Left forelimb (tissue), 1 donor: ENCODE measurements around the gene SLC6A17.

ENCODE experiments used
- DNase-seq: peaks from one replicate; pipeline ENCODE4 v3.0.0-alpha.2; 2018; ENCODE audit warnings: low spot score

SLC6A17 gene

DNA sequence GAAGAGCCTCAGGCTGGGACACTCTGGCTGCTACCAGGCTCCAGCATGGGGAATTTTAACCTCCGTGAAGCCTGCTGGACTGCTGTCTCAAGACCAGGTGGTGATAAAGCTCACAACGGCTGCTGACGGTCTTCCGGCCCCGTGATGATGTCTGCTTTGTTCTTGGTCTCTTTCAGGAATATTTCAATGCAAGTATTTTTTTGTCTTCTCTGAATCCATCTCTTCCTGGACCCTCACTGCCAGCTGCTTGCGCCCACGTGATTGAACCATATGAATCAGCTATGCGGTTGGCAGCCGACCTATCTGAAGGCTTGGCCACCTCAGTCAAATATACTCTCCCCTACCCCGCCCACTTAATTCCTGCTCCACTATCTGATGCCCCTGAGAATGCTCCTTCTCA lies 14.6 kb upstream of the SLC6A17 start:
- no peak for DNase-seq

DNA sequence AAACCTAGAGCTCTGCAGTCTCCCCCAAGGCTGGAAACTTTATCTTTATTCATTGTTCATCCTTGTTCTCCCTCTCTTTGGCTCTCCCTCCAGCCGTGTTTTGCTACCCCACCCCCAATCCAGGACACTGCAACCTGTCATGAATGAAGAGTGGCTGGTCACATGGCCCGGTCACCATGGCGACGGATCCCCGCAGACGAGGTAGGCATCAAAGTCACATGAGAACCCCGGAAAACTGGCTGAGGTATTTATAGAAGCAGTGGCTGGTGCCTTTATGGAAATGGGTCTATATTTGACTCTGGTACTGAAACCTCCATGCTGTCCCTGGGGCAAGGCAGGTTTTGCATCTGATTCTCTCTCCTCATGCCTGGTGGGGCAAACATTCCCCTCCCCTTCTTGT lies 13.4 kb upstream of the SLC6A17 start:
- DNase-seq: no peak

DNA sequence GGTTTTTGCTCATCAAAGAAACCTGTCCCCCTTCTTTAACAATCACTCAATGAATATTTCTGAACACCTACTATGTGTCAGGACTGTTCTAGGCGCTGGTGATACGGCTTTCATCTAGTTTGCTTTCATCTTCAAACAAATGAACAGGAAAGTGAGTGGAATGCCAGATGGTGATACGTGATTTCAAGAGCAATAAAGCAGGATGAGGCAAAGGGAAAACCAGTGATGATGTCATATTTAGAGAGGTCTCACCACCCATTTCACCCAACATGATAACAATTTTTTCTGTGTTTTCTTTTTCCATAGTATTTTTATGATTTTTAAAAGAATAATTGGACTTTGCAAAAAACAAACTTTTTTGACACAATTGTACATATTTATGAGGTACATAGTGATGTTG lies 11.3 kb upstream of the SLC6A17 start:
- DNase-seq: no peak

DNA sequence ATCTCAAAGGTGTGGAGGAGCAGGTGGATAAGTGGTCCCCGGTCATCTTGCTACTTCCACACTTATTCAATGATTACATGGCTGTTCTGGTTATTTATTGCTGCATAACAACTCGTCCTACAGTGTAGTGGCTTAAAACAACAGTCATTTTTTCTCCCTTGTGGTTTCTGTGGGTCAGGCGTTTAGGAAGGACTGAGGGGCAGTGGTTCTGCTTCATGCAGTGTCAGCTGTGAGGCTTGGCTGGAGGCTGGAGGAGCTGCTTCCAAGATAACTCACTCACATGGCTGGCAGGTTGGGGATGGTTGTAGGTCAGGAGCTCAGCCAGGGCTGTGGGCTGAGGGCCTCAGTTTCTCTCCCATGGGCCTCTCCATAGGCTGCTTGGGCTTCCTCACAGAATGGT lies 5.9 kb upstream of the SLC6A17 start:
- no peak for DNase-seq

DNA sequence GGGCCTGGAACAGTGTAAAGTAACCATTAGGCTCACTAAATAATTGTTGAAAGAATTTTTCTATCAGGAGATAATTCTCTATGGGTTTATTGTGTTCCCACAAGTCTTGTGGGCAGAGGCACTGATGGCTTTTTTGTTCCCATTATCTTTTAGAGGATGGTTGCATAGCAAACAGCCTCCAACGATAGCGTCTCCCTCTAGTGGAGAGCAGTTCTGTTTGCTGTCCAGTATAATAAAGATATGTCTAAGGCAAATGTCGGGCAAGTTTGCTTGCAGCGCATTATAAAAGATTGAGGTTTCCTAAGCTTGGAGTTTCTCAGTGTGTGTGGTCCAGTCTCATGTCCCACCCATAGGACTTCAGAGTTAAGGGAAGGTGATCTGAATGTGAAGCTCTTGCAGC lies 1.3 kb upstream of the SLC6A17 start:
- no peak for DNase-seq

DNA sequence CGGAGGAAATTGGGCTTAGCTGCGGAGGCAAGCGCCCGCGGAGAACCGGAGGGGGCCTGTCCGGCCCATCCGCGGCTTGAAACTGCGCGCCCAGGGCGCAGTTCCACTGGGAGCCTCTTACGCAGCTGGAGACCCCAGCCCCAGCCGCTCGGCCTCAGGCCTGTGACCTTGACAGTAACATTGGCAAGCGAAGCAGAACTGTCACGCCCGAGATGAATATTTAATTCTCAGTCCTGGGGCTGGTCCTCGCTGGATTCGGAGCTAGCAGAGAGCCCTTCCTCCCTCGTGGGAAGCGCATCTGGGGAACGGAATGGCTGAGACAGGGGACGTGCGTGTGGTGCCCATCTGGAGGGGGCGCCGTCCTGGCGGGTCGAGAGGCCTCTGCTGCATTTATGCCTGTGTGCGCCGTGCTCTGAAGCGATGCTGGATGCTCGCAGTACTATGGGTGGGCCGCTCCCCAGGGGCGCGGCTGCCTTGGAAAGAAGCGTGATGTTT lies 928 bp downstream of the SLC6A17 start:
- no peak for DNase-seq

DNA sequence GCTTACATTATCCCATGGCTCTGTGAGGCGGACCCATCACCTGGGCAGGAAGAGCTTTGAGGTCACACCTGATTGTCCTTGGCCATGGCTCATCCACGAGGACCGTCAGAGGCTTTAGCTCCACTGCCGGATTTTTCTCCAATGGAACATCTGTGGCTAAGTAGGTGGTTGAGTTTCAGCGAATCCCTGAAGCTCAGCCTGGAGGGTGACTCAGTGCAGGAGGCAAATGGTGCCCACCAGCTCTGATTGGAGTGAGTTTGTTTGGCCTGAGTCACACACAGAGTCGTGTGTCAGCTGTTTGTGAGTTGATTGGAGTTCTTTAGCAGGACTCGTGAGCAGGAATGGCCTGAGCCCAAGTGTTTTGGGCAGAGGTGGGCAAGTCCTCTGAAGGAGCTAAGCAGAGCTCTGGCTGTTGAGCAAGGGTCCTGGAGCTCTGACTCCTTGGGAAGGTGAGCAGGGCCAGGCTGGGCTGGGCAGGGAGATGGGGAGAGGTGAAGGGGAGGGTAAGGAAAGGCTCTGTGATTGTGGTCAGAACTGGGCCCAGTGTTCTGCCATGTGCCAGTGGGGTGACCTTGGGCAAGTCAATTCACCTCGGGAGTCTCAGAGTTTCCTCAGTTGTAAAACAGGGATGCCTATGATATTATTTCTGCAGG lies 2.0 kb downstream of the SLC6A17 start:
- no peak for DNase-seq

DNA sequence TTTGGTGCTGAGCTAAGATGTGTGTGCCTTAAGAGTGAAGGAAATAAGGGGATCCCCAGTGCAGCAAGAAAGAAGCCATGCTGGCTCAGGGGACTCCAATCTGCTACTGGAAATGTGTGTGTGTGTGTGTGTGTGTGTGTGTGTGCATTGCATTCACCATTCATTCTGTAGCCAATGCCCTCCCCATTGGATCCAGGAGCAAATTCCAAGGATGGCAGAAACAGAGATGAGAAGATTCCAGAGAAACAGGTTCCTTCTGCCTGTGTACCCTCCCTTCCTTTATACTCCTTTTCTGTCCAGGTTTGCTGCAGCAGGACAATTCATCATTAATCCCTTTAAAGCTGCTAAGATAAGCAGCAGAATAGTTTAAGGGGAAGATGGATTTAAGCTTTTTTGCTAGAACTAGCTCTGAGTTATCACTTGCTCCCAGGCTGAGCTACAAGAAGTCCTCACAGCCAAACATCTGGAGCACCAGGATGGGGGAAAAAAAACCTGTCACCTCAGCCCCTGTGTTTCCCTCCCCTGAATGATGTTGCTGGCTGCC lies 3.2 kb downstream of the SLC6A17 start:
- no peak for DNase-seq

DNA sequence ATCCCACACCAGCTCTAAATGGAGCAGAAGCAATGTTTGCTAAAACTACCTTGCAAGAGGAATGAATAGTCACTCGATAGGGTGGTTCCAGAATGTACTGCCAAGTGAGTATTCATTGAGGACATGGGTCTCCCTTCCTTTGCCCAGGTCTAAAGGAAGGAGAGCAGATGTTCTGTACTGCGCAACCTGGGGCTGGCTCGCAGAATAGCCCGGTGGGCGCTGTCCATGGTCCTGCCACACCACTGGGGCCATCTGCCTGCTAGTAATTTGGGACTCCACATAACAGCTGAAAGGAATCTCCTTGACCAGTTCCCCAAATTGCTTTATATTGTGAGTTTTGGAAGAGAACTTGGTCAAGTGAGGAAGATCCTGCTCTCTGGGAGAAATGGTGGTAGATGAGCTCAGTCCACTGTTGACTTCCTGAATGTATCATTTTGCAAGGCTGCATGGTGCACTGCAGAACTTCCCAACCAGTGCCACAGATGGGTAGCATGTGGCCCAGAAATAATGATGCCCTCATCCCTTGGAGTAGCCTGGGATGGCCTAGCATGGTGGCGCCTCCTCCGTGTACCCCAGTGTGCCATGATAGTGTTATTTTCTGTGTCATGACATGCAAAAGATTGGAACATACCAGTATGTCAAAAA lies 5.7 kb downstream of the SLC6A17 start:
- peak; percentile 87 for DNase-seq

DNA sequence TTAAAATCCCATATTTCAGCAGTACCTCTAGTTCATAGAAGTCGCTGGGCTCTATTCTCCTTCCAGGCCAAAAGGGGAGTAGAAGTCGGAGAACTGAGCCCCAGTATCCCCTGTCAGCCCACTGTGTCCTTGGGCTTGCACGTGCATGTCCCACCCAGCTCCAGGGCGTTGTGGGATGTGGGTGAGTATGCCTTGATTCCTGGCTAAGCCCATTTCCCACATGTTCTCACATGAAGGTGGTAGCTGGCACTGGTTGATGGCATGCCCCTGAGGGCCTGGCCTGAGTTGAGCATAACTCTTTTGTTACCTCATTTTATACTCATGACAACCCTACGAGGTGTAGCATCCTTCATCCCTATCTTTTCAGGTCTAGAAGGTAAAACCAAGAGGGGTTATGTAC lies 8.0 kb downstream of the SLC6A17 start:
- DNase-seq: no peak

DNA sequence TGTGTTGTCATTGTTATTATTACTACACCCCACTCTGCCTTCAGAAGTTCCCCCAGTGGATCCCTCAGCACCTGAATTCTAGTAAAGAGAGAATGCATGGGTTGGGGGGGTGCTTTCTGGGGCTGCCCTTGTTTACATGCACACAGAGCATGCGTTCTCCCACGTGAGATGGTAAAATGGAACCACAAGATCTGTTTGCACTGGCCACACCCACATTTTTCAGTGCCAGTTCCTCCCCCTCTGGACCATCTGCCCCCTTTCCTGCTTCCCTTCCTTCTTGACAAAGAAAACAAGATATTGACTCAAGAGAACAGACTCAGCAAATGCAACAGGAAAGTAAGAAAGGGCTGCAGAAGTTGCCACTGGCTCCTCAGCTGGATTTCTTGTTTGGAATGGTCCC lies 8.9 kb downstream of the SLC6A17 start:
- DNase-seq: no peak

DNA sequence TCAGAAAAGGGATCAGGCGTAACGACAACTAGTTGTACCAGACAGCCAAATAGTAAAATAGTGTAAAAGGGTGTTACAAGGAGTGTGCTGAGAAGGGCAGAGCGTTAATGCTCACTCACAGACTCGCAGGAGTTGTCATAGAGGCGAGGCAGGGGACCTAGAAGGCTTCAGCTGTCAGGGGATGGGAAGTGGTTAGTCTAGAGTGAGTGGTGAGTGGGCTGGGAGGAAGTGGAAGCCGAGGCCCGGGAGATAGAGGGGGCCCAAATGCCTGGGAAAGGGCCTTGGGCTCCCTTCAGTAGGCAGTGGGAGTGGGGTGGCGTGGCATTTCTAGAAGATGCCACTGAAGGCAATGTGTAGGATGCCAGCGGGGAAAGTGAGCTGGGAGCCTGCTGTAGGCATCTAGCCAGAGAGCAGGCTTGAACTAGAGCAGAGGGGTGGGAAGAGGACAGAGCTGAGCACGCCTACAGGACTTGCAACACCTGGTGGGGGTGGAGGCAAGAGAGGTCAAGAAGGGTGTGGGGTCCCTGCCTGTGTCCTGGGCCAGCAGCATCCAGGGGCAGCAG lies 10.3 kb downstream of the SLC6A17 start:
- DNase-seq: no peak

DNA sequence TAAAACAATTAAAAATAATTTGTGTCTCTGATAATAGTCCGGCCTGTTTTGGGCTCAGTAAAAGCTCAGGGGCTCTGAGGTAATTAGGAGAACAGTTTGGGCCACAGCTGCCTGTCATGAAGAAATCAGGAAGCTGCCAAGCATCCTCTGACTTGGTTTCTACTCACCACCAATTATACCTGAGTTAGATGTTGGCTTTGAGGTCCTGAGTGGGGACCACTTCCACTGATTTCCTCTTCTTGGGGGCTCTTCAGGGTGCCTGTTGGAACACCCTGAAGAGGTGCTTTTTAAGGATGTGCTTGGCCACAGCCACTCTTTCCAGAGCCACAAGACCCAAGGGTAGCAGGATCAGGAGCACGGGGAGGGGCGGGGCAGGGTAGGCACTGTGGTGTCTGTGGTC lies 10.9 kb downstream of the SLC6A17 start:
- DNase-seq: no peak

DNA sequence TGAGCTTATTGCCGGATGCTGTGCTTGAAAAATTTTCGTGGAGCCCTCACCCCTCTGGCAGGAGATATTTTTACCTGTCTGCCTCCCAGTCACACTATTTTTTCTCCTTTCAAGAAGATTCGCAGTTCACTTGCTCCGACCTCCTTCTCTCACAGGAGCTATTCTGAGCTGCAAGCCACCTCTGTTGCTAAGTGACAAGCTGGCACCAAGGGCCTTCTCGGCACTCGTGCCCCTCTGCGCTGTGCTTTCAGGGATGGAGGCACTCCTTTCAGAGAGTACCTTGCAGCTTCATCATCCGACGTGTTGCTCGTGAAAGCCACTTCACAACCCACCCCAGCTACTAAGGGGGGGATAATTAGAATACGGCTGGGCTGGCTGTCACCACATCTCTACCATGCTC lies 11.6 kb downstream of the SLC6A17 start:
- DNase-seq: no peak

DNA sequence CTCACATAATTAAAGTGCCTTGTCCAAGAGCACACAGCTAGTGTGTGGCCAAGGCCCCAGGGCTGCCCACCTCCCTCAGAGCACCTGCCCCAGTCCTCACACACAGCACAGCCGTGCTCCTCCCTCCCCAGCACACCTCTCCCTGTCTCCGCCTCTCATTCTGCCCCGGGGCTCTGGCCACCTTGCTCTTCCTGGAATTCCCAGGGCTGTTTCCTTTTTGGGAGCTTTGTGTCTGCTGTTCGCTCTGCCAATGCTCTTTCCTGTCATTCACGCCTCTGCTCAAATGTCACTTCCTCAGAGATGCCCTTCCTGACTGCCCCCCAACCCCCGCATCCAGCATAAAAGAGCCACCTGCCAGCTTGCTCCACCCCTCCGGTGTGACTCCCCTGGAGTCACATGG lies 13.3 kb downstream of the SLC6A17 start:
- DNase-seq: no peak

DNA sequence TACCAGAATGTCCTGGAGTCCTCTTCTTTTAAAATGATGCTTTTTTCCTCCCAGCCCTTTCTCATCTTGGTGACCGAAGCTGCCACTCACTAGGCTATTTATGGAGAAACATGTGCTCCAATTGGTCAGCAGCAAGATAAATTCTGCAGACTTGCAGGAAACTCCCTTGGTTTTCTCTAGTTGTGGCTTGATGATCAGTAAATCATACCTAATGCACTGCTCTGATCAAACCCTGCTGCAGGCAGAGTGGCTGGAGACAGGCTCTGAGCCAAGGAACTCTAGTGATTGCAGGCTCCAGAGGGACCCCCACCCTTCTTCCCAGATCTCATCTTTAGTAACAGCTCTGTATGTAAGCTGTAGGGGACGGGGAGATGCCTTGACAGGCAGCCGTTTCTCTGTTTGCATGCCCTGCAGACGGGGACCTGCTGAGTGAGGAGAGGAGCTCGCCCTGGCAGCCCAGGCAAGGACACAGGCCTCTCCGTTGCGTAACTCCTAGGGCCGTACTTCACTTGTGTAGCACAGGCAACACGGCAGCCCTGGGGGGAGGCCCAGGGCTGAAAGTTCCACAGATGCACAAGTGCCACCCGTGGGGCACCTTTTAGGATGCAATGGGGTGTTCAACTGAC lies 14.5 kb downstream of the SLC6A17 start:
- no peak for DNase-seq

DNA sequence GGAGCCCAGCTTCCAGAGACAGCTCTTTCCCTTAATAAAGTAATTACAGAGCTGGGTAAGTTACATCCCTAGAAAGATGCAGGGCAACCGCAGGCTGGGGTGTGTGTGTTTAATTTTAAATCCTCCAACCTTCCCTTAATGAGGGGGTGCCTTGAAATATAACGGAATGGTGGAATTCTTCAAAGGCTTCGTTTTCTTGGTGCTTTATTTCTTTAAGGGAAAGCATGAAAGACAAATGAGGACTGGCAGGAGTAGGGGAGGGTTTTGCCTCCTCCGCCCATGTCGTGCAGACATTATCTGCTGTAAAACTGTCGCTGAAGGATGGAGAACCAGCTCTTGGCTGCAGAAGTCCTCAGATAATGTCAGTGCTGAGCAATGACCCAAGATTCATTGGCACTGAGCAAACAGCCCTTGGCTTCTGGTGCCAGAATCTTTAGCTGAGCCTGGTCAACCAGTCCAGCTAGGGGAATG lies 15.5 kb downstream of the SLC6A17 start:
- no peak for DNase-seq

DNA sequence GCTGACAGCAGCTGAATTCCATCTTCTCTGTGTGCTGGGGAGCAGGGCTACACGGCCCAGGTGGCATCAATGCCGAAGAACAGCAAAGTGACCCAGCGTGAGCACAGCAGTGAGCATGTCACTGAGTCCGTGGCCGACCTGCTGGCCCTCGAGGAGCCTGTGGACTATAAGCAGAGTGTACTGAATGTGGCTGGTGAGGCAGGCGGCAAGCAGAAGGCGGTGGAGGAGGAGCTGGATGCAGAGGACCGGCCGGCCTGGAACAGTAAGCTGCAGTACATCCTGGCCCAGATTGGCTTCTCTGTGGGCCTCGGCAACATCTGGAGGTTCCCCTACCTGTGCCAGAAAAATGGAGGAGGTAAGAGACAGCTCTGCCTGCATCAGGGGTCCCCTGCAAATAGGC lies 16.6 kb downstream of the SLC6A17 start:
- DNase-seq: no peak

DNA sequence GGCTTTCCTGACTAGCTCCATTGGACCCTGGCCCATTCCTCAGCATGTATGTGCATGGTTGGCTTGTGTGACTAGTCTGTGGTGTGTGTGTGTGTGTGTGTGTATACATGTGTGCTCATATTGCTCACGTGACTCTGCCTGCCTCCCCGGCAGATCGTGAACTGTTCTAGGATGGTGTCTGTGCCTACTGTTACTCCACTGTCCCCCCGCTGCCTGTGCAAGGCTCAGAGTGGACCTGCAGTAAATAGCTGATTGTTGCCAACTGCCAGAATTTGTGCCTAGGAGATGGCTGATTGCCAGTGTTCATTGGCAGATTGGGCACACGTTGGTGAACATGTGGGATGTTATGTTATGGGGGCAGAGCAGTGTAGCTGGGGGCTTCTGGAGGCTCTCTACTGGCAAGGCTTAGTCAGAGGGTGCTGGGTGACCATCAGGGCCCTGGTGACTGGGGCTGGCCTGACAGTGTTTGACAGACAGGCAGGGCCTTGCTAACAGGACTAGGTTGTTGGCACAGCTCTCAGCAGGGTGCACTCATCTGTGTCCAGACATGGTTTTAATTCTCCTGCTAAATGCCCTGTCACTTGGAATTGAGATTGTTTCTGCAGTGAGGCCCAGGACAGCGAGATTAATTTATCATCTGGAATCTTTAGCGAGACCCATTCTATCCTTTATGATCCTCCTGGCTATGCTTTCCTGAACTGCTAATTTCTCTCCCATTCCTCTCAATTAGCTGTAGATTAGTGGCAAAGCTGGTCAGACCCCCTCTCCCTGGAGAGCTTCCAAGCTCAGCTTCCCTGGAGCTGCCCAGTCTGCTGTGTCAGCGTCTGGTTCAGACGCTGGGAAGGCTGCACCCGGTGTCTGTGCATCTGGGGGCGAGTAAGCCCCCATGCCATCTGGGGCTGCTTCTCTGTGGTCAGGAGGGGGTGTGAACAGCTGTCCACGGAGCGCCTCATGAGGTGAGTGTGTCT lies 20.8 kb downstream of the SLC6A17 start:
- no peak for DNase-seq

DNA sequence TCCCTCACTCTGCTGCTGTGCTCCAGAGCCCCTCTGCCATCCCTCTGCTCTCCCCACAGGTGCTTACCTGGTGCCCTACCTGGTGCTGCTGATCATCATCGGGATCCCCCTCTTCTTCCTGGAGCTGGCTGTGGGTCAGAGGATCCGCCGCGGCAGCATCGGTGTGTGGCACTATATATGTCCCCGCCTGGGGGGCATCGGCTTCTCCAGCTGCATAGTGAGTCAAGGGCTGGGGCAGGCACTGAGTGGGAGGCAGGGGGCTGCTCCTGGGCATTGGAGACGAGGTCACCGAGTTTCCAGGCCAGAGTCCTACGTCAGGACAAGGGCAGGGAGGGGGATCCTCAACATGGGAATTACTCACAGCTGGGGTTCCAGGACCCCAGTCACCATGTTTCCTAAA lies 21.7 kb downstream of the SLC6A17 start:
- no peak for DNase-seq

DNA sequence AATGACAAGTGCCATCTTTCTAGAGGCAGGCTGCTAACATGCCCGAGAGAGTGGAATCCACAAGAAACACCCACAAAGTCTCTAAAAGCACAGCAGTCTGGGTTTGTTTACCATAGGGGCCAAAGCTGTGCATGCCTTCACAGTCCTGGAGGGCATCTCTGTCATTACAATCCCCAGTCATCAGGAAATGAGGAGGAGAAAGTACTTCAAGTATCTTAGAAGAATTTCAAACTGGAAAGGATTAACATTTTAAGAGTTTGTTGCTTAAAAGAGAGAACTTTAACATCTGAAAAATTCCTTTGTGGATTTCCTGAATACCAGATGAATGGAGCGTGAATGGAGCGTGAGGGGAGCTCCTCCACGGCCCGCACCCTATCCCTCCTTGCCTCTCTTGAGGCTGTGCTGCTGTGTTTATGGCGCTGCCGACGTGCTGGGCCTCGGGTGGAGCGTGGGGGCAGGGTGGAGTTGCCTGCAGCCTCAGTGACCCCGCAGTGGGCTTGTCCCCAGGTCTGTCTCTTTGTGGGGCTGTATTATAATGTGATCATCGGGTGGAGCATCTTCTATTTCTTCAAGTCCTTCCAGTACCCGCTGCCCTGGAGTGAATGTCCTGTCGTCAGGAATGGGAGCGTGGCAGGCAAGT lies 23.3 kb downstream of the SLC6A17 start:
- no peak for DNase-seq
